ENCODE results near the gene SLC25A22. TPM values are rescaled to one million over a fixed set of nuclear protein-coding genes. Genes with fewer than 3 reads are reported as not detected.

SLC25A22 gene
- total RNA-seq, 1 donor from 2014 or later = 35.4 TPM

- no peak for TF ChIP-seq CTCF (IDR thresholded peaks at IDR 0.05)
- intact Hi-C loops (cut with micrococcal nuclease) = no loop called here
- ChIA-PET CTCF (interaction anchor here (1.5 kb wide), 1 partner anchor 104 kb away, joined by 3 read pairs; no protein-coding TSS in a partner anchor), POLR2A (interaction anchor here (0.6 to 1.1 kb wide), 2 partner anchors 17 to 31 kb away, joined by 3 to 8 read pairs; no protein-coding TSS in a partner anchor)
- DNase-seq (no peak), ATAC-seq (ENCODE audit: low read depth) (no peak)
- Mint-ChIP-seq H3K4me3 (no peak overlapping the region), H3K27me3 (no peaks in the 10 kb centered on the region), H3K27ac (no peak overlapping the region), H3K9me3 (no peaks in the 10 kb centered on the region), H3K36me3 (ENCODE audit: low read depth) (peaks cover 67% of the 10 kb centered on the region), H3K4me1 (peaks cover 3% of the 10 kb centered on the region)
Observed at GRCh38 chr11:766106-766935, 31.8 kb downstream of the SLC25A22 start.

- Mint-ChIP-seq H3K36me3 (ENCODE audit: low read depth) (peaks cover 71% of the 10 kb centered on the region), H3K4me1 (peaks cover 3% of the 10 kb centered on the region), H3K27ac (no peak overlapping the region), H3K4me3 (no peak overlapping the region), H3K9me3 (no peaks in the 10 kb centered on the region), H3K27me3 (no peaks in the 10 kb centered on the region)
- POLR2A ChIA-PET = interaction anchor here (1.1 kb wide), 1 partner anchor 31 kb away, joined by 3 read pairs; no protein-coding TSS in a partner anchor
- no peak for ATAC-seq (ENCODE audit: low read depth)
- no peak for TF ChIP-seq CTCF (IDR thresholded peaks at IDR 0.05)
- DNase-seq = no peak
- intact Hi-C loops (cut with micrococcal nuclease) = loop anchor here (1.0 kb wide), 7 partner anchors 12 to 210 kb away; partner anchors contain the start of genes GATD1, SLC25A22 and TALDO1
- CTCF ChIA-PET = interaction anchor here (1.5 kb wide), 1 partner anchor 103 kb away, joined by 3 read pairs; no protein-coding TSS in a partner anchor
Observed at GRCh38 chr11:765802-766091, 32.3 kb downstream of the SLC25A22 start.

GRCh38 chr11:765025-765801 lies 32.9 kb downstream of the SLC25A22 start:
- peaks cover 68% of the 10 kb centered on the region for H3K36me3 Mint-ChIP-seq (ENCODE audit: low read depth)
- ChIA-PET CTCF (interaction anchor here (1.2 to 1.5 kb wide), 2 partner anchors 17 to 103 kb away, joined by 3 read pairs; no protein-coding TSS in a partner anchor), POLR2A (interaction anchor here (1.1 kb wide), 1 partner anchor 32 kb away, joined by 3 read pairs; no protein-coding TSS in a partner anchor)
- H3K9me3 Mint-ChIP-seq = no peaks in the 10 kb centered on the region
- peak; percentile 91 for ATAC-seq (ENCODE audit: low read depth)
- H3K27me3 Mint-ChIP-seq = no peaks in the 10 kb centered on the region
- DNase-seq = peak; percentile 55
- H3K4me3 Mint-ChIP-seq = no peak overlapping the region
- no peak overlapping the region for H3K27ac Mint-ChIP-seq
- TF ChIP-seq CTCF (IDR thresholded peaks at IDR 0.05) = no peak
- peaks cover 3% of the 10 kb centered on the region for H3K4me1 Mint-ChIP-seq
- intact Hi-C loops (cut with micrococcal nuclease) = loop anchor here (1.0 kb wide), 7 partner anchors 12 to 210 kb away; partner anchors contain the start of genes GATD1, SLC25A22 and TALDO1

- intact Hi-C loops (cut with micrococcal nuclease) = loop anchor here (1.0 kb wide), 7 partner anchors 13 to 209 kb away; partner anchors contain the start of genes GATD1, SLC25A22 and TALDO1
- no peak overlapping the region for H3K27ac Mint-ChIP-seq
- H3K4me1 Mint-ChIP-seq = peaks cover 3% of the 10 kb centered on the region
- H3K4me3 Mint-ChIP-seq = no peak overlapping the region
- ChIA-PET POLR2A (no interaction called here), CTCF (interaction anchor here (1.2 kb wide), 1 partner anchor 16 kb away, joined by 3 read pairs; no protein-coding TSS in a partner anchor)
- ATAC-seq (ENCODE audit: low read depth) (no peak), DNase-seq (no peak)
- H3K36me3 Mint-ChIP-seq (ENCODE audit: low read depth) = peaks cover 68% of the 10 kb centered on the region
- no peak for TF ChIP-seq CTCF (IDR thresholded peaks at IDR 0.05)
- no peaks in the 10 kb centered on the region for H3K27me3 Mint-ChIP-seq
- no peaks in the 10 kb centered on the region for H3K9me3 Mint-ChIP-seq
Observed at GRCh38 chr11:764322-765024, 33.6 kb downstream of the SLC25A22 start.

Data from activated B cell treated with CpG ODN at 0.5 μM for 24 hours (primary cell).